B cell (primary cell): ENCODE data around the gene ESCO1. TPM values are rescaled to one million over a fixed set of nuclear protein-coding genes. Genes with fewer than 3 reads are reported as not detected.

Experiments
- ATAC-seq: fragments of 200-7000 bp; cut with Tn5 transposase; one replicate; pipeline ENCODE4 v1.10.0; 2021; ENCODE audit warnings: low read depth, mild to moderate bottlenecking, moderate number of reproducible peaks, moderate library complexity
- CTCF ChIA-PET: fragments of 350-600 bp; sonication (Branson Sonifier 250); formaldehyde crosslinking; loops from one replicate; lab custom pipeline; 2021; ENCODE audit warnings: antibody characterized with exemption, inconsistent platforms; lab: Charles Lee
- POLR2A ChIA-PET: fragments of 350-600 bp; sonication (Branson Sonifier 250); formaldehyde crosslinking; loops from one replicate; lab custom pipeline; 2021; ENCODE audit warnings: antibody characterized with exemption; lab: Charles Lee
- DNase-seq: peaks from one replicate; pipeline ENCODE4 v3.0.0; 2013
- H2AFZ ChIP-seq: 2 replicates; pipeline ENCODE4 v1.6.1; 2012; ENCODE audit warnings: mild to moderate bottlenecking, low read depth, low read length; ENCODE audit not compliant: insufficient read depth, poor library complexity, severe bottlenecking
- H3K27ac ChIP-seq, 2 donors: 1 replicate in 1 of 2; 2 replicates in 1 of 2; pipeline ENCODE4 v1.5.1; 2012 to 2013; ENCODE audit warnings: low read length in 2 of 2, mild to moderate bottlenecking in 2 of 2, moderate library complexity in 1 of 2
- H3K27me3 ChIP-seq, 4 experiments: fragments of 200-600 bp in 1 of 4; sonication (generic) in 1 of 4; replicated peaks in 1 of 4; 1 replicate in 2 of 4; 2 replicates in 2 of 4; pipeline versions ENCODE4 v1.6.1 to v1.7.0; 2013 to 2016; ENCODE audit warnings: low read length in 3 of 4, mild to moderate bottlenecking in 2 of 4, mixed read lengths in 1 of 4, moderate library complexity in 1 of 4; ENCODE audit not compliant: insufficient read depth in 4 of 4, control insufficient read depth in 3 of 4; ENCODE audit errors: control extremely low read depth in 1 of 4
- H3K36me3 ChIP-seq, 2 experiments: replicated peaks in 1 of 2; 1 replicate in 1 of 2; 2 replicates in 1 of 2; pipeline versions ENCODE4 v1.6.1 to v1.7.1; 2013; ENCODE audit warnings: low read length in 1 of 2; ENCODE audit not compliant: insufficient read depth in 2 of 2, control insufficient read depth in 1 of 2; ENCODE audit errors: control extremely low read depth in 1 of 2, extremely low read depth in 1 of 2
- H3K4me1 ChIP-seq, 2 donors: fragments of 200-600 bp in 1 of 2; sonication (generic) in 1 of 2; 1 replicate in 1 of 2; 2 replicates in 1 of 2; pipeline versions ENCODE4 v1.5.1 to v1.6.1; 2013 to 2017; ENCODE audit warnings: low read length in 2 of 2; ENCODE audit not compliant: control insufficient read depth in 2 of 2, insufficient read depth in 2 of 2
- H3K4me2 ChIP-seq: replicated peaks from 2 replicates; pipeline ENCODE3; 2012; ENCODE audit warnings: mild to moderate bottlenecking, low read depth, low read length; ENCODE audit not compliant: poor library complexity, severe bottlenecking
- H3K4me3 ChIP-seq, 5 experiments: fragments of 200-600 bp in 1 of 5; sonication (generic) in 1 of 5; 1 replicate in 3 of 5; 2 replicates in 2 of 5; pipeline versions ENCODE4 v1.5.1 to v1.7.0; 2011 to 2016; ENCODE audit warnings: low read length in 4 of 5, mild to moderate bottlenecking in 4 of 5, low read depth in 2 of 5, control low read depth in 1 of 5, moderate library complexity in 1 of 5; ENCODE audit not compliant: insufficient read depth in 1 of 5; ENCODE audit errors: control extremely low read depth in 1 of 5, extremely low read depth in 1 of 5
- H3K79me2 ChIP-seq: fragments of 200-600 bp; sonication (generic); one replicate; pipeline ENCODE4 v1.6.0; 2016; ENCODE audit warnings: low read length; ENCODE audit not compliant: control insufficient read depth, insufficient read depth
- H3K9ac ChIP-seq: fragments of 200-600 bp; sonication (generic); 2 replicates; pipeline ENCODE4 v1.6.1; 2017; ENCODE audit warnings: mild to moderate bottlenecking, low read length, moderate library complexity
- H3K9me3 ChIP-seq, 3 donors: one replicate each; pipeline versions ENCODE4 v1.6.1 to v1.7.1; 2013; ENCODE audit warnings: low read length in 2 of 3; ENCODE audit not compliant: control insufficient read depth in 2 of 3, insufficient read depth in 1 of 3; ENCODE audit errors: control extremely low read depth in 1 of 3
- H4K20me1 ChIP-seq: 2 replicates; pipeline ENCODE4 v1.6.0; 2012; ENCODE audit warnings: mild to moderate bottlenecking, low read length; ENCODE audit not compliant: insufficient read depth, control insufficient read depth, poor library complexity, severe bottlenecking
- H3K27ac Mint-ChIP-seq: one replicate; pipeline ENCODE4 v1.8.0; 2021; ENCODE audit warnings: mixed read lengths
- H3K27me3 Mint-ChIP-seq: one replicate; pipeline ENCODE4 v1.8.0; 2021; ENCODE audit warnings: mixed read lengths
- H3K4me1 Mint-ChIP-seq: one replicate; pipeline ENCODE4 v1.8.0; 2021; ENCODE audit warnings: mixed read lengths
- H3K4me3 Mint-ChIP-seq: one replicate; pipeline ENCODE4 v1.8.0; 2021; ENCODE audit warnings: mixed read lengths
- H3K9me3 Mint-ChIP-seq: one replicate; pipeline ENCODE4 v1.8.0; 2022; ENCODE audit warnings: mixed read lengths; ENCODE audit not compliant: insufficient read depth
- CTCF ChIP-seq: fragments of 200-600 bp; IDR thresholded peaks from one replicate; pipeline ENCODE4 v1.8.0; 2022; ENCODE audit warnings: antibody characterized with exemption, mild to moderate bottlenecking
- EZH2 ChIP-seq: IDR thresholded peaks from 2 replicates; pipeline ENCODE4 v1.6.1; 2012; ENCODE audit warnings: borderline replicate concordance, low read depth, mild to moderate bottlenecking, moderate library complexity, low read length; ENCODE audit not compliant: insufficient read depth, poor library complexity, severe bottlenecking
- WGBS: methylation state at CpG from one replicate; pipeline ENCODE4 v1.1.5; 2013; ENCODE audit warnings: missing lambda C conversion rate; ENCODE audit not compliant: insufficient coverage; 5-methylcytosine and 5-hydroxymethylcytosine counted together
- intact Hi-C: fragments of 100-400 bp; cut with micrococcal nuclease; formaldehyde crosslinking; loops from one replicate; pipeline ENCODE4 v1.10.0; 2022
- polyA plus RNA-seq: library from polyadenylated mRNA; depleted of rRNA; stranded (reverse); fragments of >200 nt; gene quantifications from 2 replicates; pipeline ENCODE4 v1.2.3, GENCODE V29; 2012
- total RNA-seq, 2 donors: library from RNA; stranded (reverse); fragments of 120-200 nt in 1 of 2; gene quantifications; 1 replicate in 1 of 2; 2 replicates in 1 of 2; pipeline versions ENCODE4 v1.2.3 to v1.2.4, GENCODE V29; 2013 to 2022

ESCO1 gene
- total and polyA plus RNA-seq, 2 donors (not counting 1 experiment from before 2014, with no cell fraction given) = 8.5 to 30.0 TPM

GRCh38 chr18:21538230-21538629 is 62.3 kb downstream of the ESCO1 start:
- Mint-ChIP-seq H3K27ac (no peak overlapping the region), H3K9me3 (no peaks in the 10 kb centered on the region), H3K27me3 (no peaks in the 10 kb centered on the region), H3K4me1 (no peaks in the 10 kb centered on the region), H3K4me3 (no peak overlapping the region)
- ATAC-seq (no peak), DNase-seq (no peak)
- H3K4me2 ChIP-seq = no peak overlapping the region
- no peaks in the 10 kb centered on the region for H3K79me2 ChIP-seq
- no peaks in the 10 kb centered on the region for H3K9me3 ChIP-seq
- no peaks in the 10 kb centered on the region for H3K27me3 ChIP-seq
- H3K4me3 ChIP-seq = no peak overlapping the region
- ChIA-PET CTCF (no interaction called here), POLR2A (no interaction called here)
- H3K9ac ChIP-seq = no peak overlapping the region
- H3K4me1 ChIP-seq = no peaks in the 10 kb centered on the region
- H3K27ac ChIP-seq = no peak overlapping the region
- no peak overlapping the region for H2AFZ ChIP-seq
- no peaks in the 10 kb centered on the region for H4K20me1 ChIP-seq
- H3K36me3 ChIP-seq = peaks cover 15 to 52% of the 10 kb centered on the region in 2 experiments
- intact Hi-C loops = no loop called here
- TF ChIP-seq CTCF (no peak), EZH2 (no peak)
- no CpG with 5 or more reads among the region's 3 CpGs for WGBS

DNA sequence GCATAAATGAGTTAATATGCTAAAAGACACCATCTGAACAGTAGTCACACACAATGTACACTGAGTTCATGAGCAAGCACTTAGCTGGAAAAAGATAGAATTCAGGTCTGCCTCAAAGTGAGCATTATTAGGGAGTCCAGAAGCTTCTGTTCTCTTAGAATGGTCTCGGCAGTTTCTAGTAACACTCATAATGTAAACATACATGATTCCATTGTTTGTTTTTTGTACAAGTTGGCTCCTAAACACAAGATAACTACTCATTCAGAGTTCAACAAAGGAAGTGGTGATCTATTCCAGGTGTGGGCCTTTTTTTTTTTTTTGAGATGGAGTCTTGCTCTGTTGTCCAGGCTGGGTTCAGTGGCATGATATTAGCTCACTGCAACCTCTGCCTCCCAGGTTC is 66.2 kb downstream of the ESCO1 start:
- no peak overlapping the region for H3K4me2 ChIP-seq
- H3K27ac ChIP-seq = no peak overlapping the region
- no peaks in the 10 kb centered on the region for H4K20me1 ChIP-seq
- no peak overlapping the region for H3K4me3 Mint-ChIP-seq
- H3K9ac ChIP-seq = no peak overlapping the region
- H3K27me3 ChIP-seq = no peaks in the 10 kb centered on the region
- DNase-seq = no peak
- no peak overlapping the region for H3K4me3 ChIP-seq
- no peaks in the 10 kb centered on the region for H3K9me3 ChIP-seq
- H3K27me3 Mint-ChIP-seq = no peaks in the 10 kb centered on the region
- WGBS = no CpG with 5 or more reads among the region's 1 CpG
- H2AFZ ChIP-seq = no peak overlapping the region
- TF ChIP-seq CTCF (no peak), EZH2 (no peak)
- POLR2A ChIA-PET = no interaction called here
- H3K4me1 ChIP-seq = no peaks in the 10 kb centered on the region
- CTCF ChIA-PET = no interaction called here
- H3K36me3 ChIP-seq = peaks cover 21 to 75% of the 10 kb centered on the region in 2 experiments
- ATAC-seq = no peak
- intact Hi-C loops = no loop called here
- no peak overlapping the region for H3K27ac Mint-ChIP-seq
- H3K9me3 Mint-ChIP-seq = no peaks in the 10 kb centered on the region
- H3K4me1 Mint-ChIP-seq = no peaks in the 10 kb centered on the region
- no peaks in the 10 kb centered on the region for H3K79me2 ChIP-seq
